Caco-2 (cell line): ENCODE data around the gene DENND2D. TPM values are rescaled to one million over a fixed set of nuclear protein-coding genes. Genes with fewer than 3 reads are reported as not detected.

ENCODE experiments used
- BruUV-seq: library from RNA; stranded (reverse); fragments of 400-500 nt; replicated peaks from 2 replicates; lab custom pipeline; 2021; lab: Mats Ljungman, UMichigan
- CTCF ChIA-PET: fragments of 300-600 bp; sonication (Branson Sonifier 250); formaldehyde crosslinking; loops from one replicate; lab custom pipeline; 2022; ENCODE audit warnings: antibody characterized with exemption; lab: Charles Lee
- POLR2A ChIA-PET: fragments of 300-600 bp; sonication (Branson Sonifier 250); formaldehyde crosslinking; loops from one replicate; lab custom pipeline; 2022; ENCODE audit warnings: antibody characterized with exemption; lab: Charles Lee
- DNase-seq, 2 experiments: peaks; one replicate each; pipeline versions ENCODE4 v3.0.0 to v3.0.0-alpha.2; 2020 to 2022
- H3K27me3 ChIP-seq: replicated peaks from 2 replicates; pipeline ENCODE4 v1.6.0; 2011; ENCODE audit warnings: low read length; ENCODE audit not compliant: control insufficient read depth, insufficient read depth
- H3K36me3 ChIP-seq: 2 replicates; pipeline ENCODE4 v1.5.1; 2011; ENCODE audit warnings: low read length; ENCODE audit not compliant: control insufficient read depth, insufficient read depth
- H3K4me1 ChIP-seq: fragments of 250-450 bp; sonication (Bioruptor Pico); 2 replicates; pipeline ENCODE4 v1.5.1; 2020; ENCODE audit warnings: mild to moderate bottlenecking
- H3K4me3 ChIP-seq: 2 replicates; pipeline ENCODE4 v1.5.1; 2011; ENCODE audit warnings: low read depth, mild to moderate bottlenecking, control low read depth, low read length
- H3K9me3 ChIP-seq: fragments of 250-450 bp; sonication (Bioruptor Pico); 2 replicates; pipeline ENCODE4 v1.5.1; 2020; ENCODE audit warnings: mild to moderate bottlenecking, moderate library complexity
- H3K27ac Mint-ChIP-seq: one replicate; pipeline ENCODE4 v1.8.0; 2022; ENCODE audit warnings: mixed read lengths; ENCODE audit not compliant: unreplicated experiment
- H3K27me3 Mint-ChIP-seq: one replicate; pipeline ENCODE4 v1.8.0; 2022; ENCODE audit warnings: mixed read lengths; ENCODE audit not compliant: insufficient read depth, unreplicated experiment
- H3K36me3 Mint-ChIP-seq: one replicate; pipeline ENCODE4 v1.8.0; 2022; ENCODE audit warnings: mild to moderate bottlenecking, mixed read lengths; ENCODE audit not compliant: insufficient read depth, unreplicated experiment
- H3K4me1 Mint-ChIP-seq: one replicate; pipeline ENCODE4 v1.8.0; 2022; ENCODE audit warnings: low read depth, mixed read lengths; ENCODE audit not compliant: unreplicated experiment
- H3K4me3 Mint-ChIP-seq: one replicate; pipeline ENCODE4 v1.8.0; 2022; ENCODE audit warnings: mild to moderate bottlenecking, moderate library complexity, mixed read lengths; ENCODE audit not compliant: unreplicated experiment
- H3K9me3 Mint-ChIP-seq: one replicate; pipeline ENCODE4 v1.8.0; 2022; ENCODE audit warnings: mixed read lengths; ENCODE audit not compliant: unreplicated experiment
- intact Hi-C: fragments of 100-400 bp; cut with micrococcal nuclease; formaldehyde crosslinking; loops from one replicate; pipeline ENCODE4 v1.10.0; 2022; ENCODE audit not compliant: unreplicated experiment
- total RNA-seq: library from RNA; stranded (reverse); gene quantifications from 2 replicates; pipeline ENCODE4 v1.2.3, GENCODE V29; 2022
- TF ChIP-seq, protein P1 (sequence below), 2 experiments: fragments of 200-600 bp in 1 of 2; IDR thresholded peaks; 1 replicate in 1 of 2; 2 replicates in 1 of 2; pipeline versions ENCODE4 v1.5.1 to v1.8.0; 2011 to 2022; ENCODE audit warnings: antibody characterized with exemption in 1 of 2, control low read depth in 1 of 2, inconsistent platforms in 1 of 2, low read depth in 1 of 2, low read length in 1 of 2, mild to moderate bottlenecking in 1 of 2, moderate library complexity in 1 of 2; ENCODE audit not compliant: insufficient read depth in 1 of 2, severe bottlenecking in 1 of 2, unreplicated experiment in 1 of 2

DENND2D gene
- total RNA-seq, 1 experiment from 2014 or later = 20.4 TPM

DNA sequence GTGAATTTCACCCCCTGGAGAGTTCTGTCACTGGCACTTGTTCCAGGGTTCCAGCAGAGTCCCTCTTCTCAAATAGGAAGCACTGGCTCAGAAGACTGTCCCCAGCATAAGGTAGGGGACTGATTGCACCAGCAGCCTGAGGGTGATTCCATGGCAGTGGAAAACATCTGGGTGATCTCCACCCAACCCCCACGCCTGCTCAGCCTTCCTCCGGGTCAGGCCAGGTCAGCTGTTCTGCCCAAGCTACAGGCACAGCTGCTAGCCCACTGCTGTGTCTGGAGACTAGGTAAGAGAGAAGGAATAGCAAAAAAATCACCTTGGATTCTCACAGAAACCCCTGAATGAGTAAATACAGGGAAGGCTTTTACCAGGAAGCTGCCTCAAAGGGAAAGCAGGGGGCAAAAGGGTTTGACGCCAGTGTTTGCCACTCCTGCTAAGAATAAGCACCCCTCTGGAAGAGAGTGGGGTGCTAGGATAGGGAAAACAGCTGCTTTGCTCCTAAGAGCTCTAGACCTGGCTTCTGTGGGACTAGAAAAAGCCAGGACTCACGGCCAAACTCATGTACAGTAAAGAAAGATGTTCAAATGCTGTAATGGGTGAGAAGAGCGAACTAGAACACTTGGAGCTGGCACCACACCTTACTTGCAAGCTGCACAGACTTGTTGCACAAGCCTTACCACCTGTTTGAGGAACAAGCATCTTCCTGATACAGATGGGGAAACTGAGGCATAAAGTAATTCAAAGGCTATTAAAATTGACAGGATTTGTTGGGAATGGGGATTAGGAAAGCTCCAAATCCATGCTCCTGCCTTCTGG lies 1.0 kb upstream of the DENND2D start:
- Mint-ChIP-seq H3K4me3 (no peak overlapping the region), H3K27me3 (no peaks in the 10 kb centered on the region), H3K27ac (no peak overlapping the region), H3K9me3 (no peaks in the 10 kb centered on the region), H3K4me1 (peaks cover 14% of the 10 kb centered on the region), H3K36me3 (peaks cover 9% of the 10 kb centered on the region)
- no peak for DNase-seq
- Histone ChIP-seq H3K36me3 (no peaks in the 10 kb centered on the region; the same call in 1 of the 2 replicates), H3K4me1 (peaks cover 34% of the 10 kb centered on the region), H3K9me3 (no peaks in the 10 kb centered on the region), H3K27me3 (no peaks in the 10 kb centered on the region), H3K4me3 (no peak overlapping the region)
- intact Hi-C loops = loop anchor here (5.0 kb wide), 3 partner anchors 39 to 131 kb away; partner anchors contain the start of genes CEPT1 and DRAM2
- ChIA-PET CTCF (no interaction called here), POLR2A (no interaction called here)
- no TSS peak for BruUV-seq
- TF ChIP-seq, protein P1, sequence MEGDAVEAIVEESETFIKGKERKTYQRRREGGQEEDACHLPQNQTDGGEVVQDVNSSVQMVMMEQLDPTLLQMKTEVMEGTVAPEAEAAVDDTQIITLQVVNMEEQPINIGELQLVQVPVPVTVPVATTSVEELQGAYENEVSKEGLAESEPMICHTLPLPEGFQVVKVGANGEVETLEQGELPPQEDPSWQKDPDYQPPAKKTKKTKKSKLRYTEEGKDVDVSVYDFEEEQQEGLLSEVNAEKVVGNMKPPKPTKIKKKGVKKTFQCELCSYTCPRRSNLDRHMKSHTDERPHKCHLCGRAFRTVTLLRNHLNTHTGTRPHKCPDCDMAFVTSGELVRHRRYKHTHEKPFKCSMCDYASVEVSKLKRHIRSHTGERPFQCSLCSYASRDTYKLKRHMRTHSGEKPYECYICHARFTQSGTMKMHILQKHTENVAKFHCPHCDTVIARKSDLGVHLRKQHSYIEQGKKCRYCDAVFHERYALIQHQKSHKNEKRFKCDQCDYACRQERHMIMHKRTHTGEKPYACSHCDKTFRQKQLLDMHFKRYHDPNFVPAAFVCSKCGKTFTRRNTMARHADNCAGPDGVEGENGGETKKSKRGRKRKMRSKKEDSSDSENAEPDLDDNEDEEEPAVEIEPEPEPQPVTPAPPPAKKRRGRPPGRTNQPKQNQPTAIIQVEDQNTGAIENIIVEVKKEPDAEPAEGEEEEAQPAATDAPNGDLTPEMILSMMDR (IDR thresholded peaks at IDR 0.05; ENCODE audit: insufficient read depth in 1 of 2, low read depth in 1 of 2, low read length in 1 of 2, severe bottlenecking in 1 of 2, unreplicated experiment in 1 of 2) = no peak

DNA sequence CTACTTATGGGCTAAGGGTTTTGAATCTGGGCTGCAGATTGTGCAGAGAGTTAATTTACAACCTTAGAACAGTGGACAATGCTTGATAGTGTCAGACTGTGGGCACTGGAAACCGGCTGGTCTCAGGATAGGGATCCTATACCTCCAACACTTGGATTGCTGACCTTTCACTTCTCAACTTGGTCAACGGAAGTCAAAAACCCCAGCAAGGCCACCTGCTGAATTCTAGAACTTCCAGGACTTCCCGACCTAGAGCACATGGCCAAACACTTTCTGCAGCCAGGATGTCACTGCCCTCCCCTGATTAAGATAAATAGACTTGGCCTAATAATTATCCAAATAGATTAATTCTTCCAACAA lies 336 bp upstream of the DENND2D start:
- Histone ChIP-seq H3K36me3 (peaks cover under 1% of the 10 kb centered on the region; the same call in 1 of the 2 replicates), H3K4me3 (no peak overlapping the region), H3K27me3 (no peaks in the 10 kb centered on the region), H3K9me3 (no peaks in the 10 kb centered on the region), H3K4me1 (peaks cover 34% of the 10 kb centered on the region)
- peaks cover 12% of the 10 kb centered on the region for H3K36me3 Mint-ChIP-seq
- H3K4me1 Mint-ChIP-seq = peaks cover 14% of the 10 kb centered on the region
- no peaks in the 10 kb centered on the region for H3K9me3 Mint-ChIP-seq
- DNase-seq = no peak
- intact Hi-C loops = loop anchor here (5.0 kb wide), 3 partner anchors 38 to 132 kb away; partner anchors contain the start of genes CEPT1 and DRAM2
- no TSS peak for BruUV-seq
- POLR2A ChIA-PET = no interaction called here
- no peak overlapping the region for H3K27ac Mint-ChIP-seq
- TF ChIP-seq, protein P1 (IDR thresholded peaks at IDR 0.05; ENCODE audit: insufficient read depth in 1 of 2, low read depth in 1 of 2, low read length in 1 of 2, severe bottlenecking in 1 of 2, unreplicated experiment in 1 of 2) = no peak
- CTCF ChIA-PET = no interaction called here
- H3K4me3 Mint-ChIP-seq = no peak overlapping the region
- no peaks in the 10 kb centered on the region for H3K27me3 Mint-ChIP-seq

DNA sequence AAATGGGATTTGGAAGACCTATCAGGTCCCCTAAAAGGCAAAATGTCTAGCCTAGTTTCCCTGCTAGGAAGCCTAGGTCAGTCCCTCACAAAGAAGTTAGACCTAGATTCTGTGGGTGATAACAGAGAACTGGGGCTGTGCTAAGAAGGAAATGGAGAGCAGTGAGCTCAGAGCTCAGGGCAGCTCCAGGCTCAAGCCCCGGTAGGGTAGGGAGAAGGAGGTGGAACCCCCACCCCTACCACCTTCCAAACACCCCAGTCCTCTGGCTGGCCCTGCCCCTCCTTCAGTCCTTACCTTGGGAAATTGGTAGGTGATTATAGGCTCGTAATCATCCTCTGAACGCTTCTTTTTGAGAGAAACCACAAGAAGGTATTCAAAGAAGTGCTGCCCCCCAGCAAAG lies 1.1 kb downstream of the DENND2D start:
- Mint-ChIP-seq H3K27me3 (no peaks in the 10 kb centered on the region), H3K4me3 (no peak overlapping the region), H3K27ac (no peak overlapping the region), H3K9me3 (no peaks in the 10 kb centered on the region), H3K36me3 (peaks cover 12% of the 10 kb centered on the region), H3K4me1 (peaks cover 10% of the 10 kb centered on the region)
- BruUV-seq = no TSS peak
- no peak for DNase-seq
- Histone ChIP-seq H3K27me3 (no peaks in the 10 kb centered on the region), H3K36me3 (peaks cover 2% of the 10 kb centered on the region; the same call in 1 of the 2 replicates), H3K4me3 (no peak overlapping the region), H3K4me1 (peaks cover 27% of the 10 kb centered on the region), H3K9me3 (no peaks in the 10 kb centered on the region)
- ChIA-PET POLR2A (no interaction called here), CTCF (no interaction called here)
- TF ChIP-seq, protein P1 (IDR thresholded peaks at IDR 0.05; ENCODE audit: insufficient read depth in 1 of 2, low read depth in 1 of 2, low read length in 1 of 2, severe bottlenecking in 1 of 2, unreplicated experiment in 1 of 2) = no peak
- intact Hi-C loops = no loop called here
